ENCODE measurements around the gene INVS. TPM values are rescaled to one million over a fixed set of nuclear protein-coding genes. Genes with fewer than 3 reads are reported as not detected.
"Not testable (repeated sequence)": the region's sequence is repeated elsewhere in the genome, so short reads cannot be mapped to it uniquely, and the experiment has no call there.

The INVS gene
- total RNA-seq, 1 donor from 2014 or later, result 25.6 TPM

GRCh38 chr9:100058699-100059579 is 40.1 kb upstream of the INVS start:
- no peak for DNase-seq (ENCODE audit: low read depth, low spot score)
- H3K27ac Mint-ChIP-seq (ENCODE audit: unreplicated experiment), result no peak overlapping the region
- no peaks in the 10 kb centered on the region for H3K9me3 Mint-ChIP-seq
- no peaks in the 10 kb centered on the region for H3K27me3 Mint-ChIP-seq (ENCODE audit: low read depth)
- H3K4me3 Mint-ChIP-seq, result no peak overlapping the region
- TF ChIP-seq CTCF (conservative IDR thresholded peaks at IDR 0.05), result no peak
- no peaks in the 10 kb centered on the region for H3K36me3 Mint-ChIP-seq (ENCODE audit: low read depth)
- H3K4me1 Mint-ChIP-seq, result no peaks in the 10 kb centered on the region

GRCh38 chr9:100062683-100063082 is 36.4 kb upstream of the INVS start:
- H3K27me3 Mint-ChIP-seq (ENCODE audit: low read depth); H3K4me3 Mint-ChIP-seq; H3K36me3 Mint-ChIP-seq (ENCODE audit: low read depth); H3K9me3 Mint-ChIP-seq; H3K27ac Mint-ChIP-seq (ENCODE audit: unreplicated experiment); DNase-seq (ENCODE audit: low read depth, low spot score); H3K4me1 Mint-ChIP-seq: not testable (repeated sequence)

- no peak overlapping the region for H3K27ac Mint-ChIP-seq (ENCODE audit: unreplicated experiment)
- peaks cover 3% of the 10 kb centered on the region for H3K9me3 Mint-ChIP-seq
- no peaks in the 10 kb centered on the region for H3K27me3 Mint-ChIP-seq (ENCODE audit: low read depth)
- no peak for DNase-seq (ENCODE audit: low read depth, low spot score)
- H3K36me3 Mint-ChIP-seq (ENCODE audit: low read depth), result peaks cover 9% of the 10 kb centered on the region
- no peak for TF ChIP-seq CTCF (conservative IDR thresholded peaks at IDR 0.05)
- no peak overlapping the region for H3K4me3 Mint-ChIP-seq
- H3K4me1 Mint-ChIP-seq, result no peaks in the 10 kb centered on the region
These were observed 35.9 kb upstream of the INVS start for GRCh38 chr9:100063185-100063584.

GRCh38 chr9:100064872-100065581 is 34.0 kb upstream of the INVS start:
- Mint-ChIP-seq H3K4me3 (no peak overlapping the region), H3K27ac (ENCODE audit: unreplicated experiment) (no peak overlapping the region), H3K9me3 (peaks cover 3% of the 10 kb centered on the region), H3K36me3 (ENCODE audit: low read depth) (peaks cover 9% of the 10 kb centered on the region), H3K4me1 (no peaks in the 10 kb centered on the region), H3K27me3 (ENCODE audit: low read depth) (no peaks in the 10 kb centered on the region)
- no peak for TF ChIP-seq CTCF (conservative IDR thresholded peaks at IDR 0.05)
- DNase-seq (ENCODE audit: low read depth, low spot score), result no peak

GRCh38 chr9:100066539-100066938 is 32.5 kb upstream of the INVS start:
- Mint-ChIP-seq H3K36me3 (ENCODE audit: low read depth) (peaks cover 16% of the 10 kb centered on the region), H3K27ac (ENCODE audit: unreplicated experiment) (no peak overlapping the region), H3K4me3 (no peak overlapping the region), H3K9me3 (peaks cover 3% of the 10 kb centered on the region), H3K27me3 (ENCODE audit: low read depth) (no peaks in the 10 kb centered on the region), H3K4me1 (peaks cover 5% of the 10 kb centered on the region)
- no peak for TF ChIP-seq CTCF (conservative IDR thresholded peaks at IDR 0.05)
- no peak for DNase-seq (ENCODE audit: low read depth, low spot score)

- H3K27me3 Mint-ChIP-seq (ENCODE audit: low read depth); H3K9me3 Mint-ChIP-seq; DNase-seq (ENCODE audit: low read depth, low spot score); H3K4me1 Mint-ChIP-seq; H3K27ac Mint-ChIP-seq (ENCODE audit: unreplicated experiment); H3K4me3 Mint-ChIP-seq: not testable (repeated sequence)
- peaks cover 16% of the 10 kb centered on the region for H3K36me3 Mint-ChIP-seq (ENCODE audit: low read depth)
These were observed 31.1 kb upstream of the INVS start for GRCh38 chr9:100067990-100068389.

- H3K9me3 Mint-ChIP-seq; H3K27me3 Mint-ChIP-seq (ENCODE audit: low read depth); H3K4me1 Mint-ChIP-seq; H3K27ac Mint-ChIP-seq (ENCODE audit: unreplicated experiment); H3K4me3 Mint-ChIP-seq; DNase-seq (ENCODE audit: low read depth, low spot score): not testable (repeated sequence)
- peaks cover 16% of the 10 kb centered on the region for H3K36me3 Mint-ChIP-seq (ENCODE audit: low read depth)
These were observed 30.0 kb upstream of the INVS start for GRCh38 chr9:100069068-100069467.

Measured in neural crest cell (in vitro differentiated cells).